Measurements from ENCODE around the gene SIGLEC7.

SIGLEC7 gene

DNA sequence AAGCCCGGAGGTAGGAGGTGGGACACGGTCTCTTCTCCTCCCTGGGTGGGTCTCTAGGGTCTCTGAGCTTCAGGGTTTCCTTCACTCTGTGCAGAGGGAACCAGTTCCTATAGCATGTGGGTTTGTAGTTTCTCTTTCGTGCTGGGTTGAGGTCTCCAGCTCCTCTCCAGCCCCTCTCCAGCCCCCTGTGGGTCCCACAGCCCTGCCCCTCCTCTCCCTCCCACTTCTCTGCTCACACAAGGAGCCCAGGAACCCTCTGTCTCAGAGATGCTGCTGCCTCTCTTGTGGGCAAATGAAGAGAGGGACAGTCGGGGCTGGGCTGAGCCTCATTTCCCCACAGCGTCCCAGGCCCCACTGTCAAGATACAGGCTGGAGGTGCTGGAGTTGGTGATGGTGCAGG is 1.4 kb downstream of the SIGLEC7 start:
- H3K4me3 ChIP-seq, result peak overlapping the region in 3 of 10 experiments; percentile 44 to 54 (median 47); a peak in 6 of 20 replicates
- no peaks in the 10 kb centered on the region for H3K27me3 ChIP-seq
- H3K27ac ChIP-seq, result peak overlapping the region in 4 of 11 experiments; percentile 27 to 56 (median 39); a peak in 6 of 22 replicates
- no peaks in the 10 kb centered on the region for H3K9me3 ChIP-seq (replicated peaks in 1 of 11)
- no peaks in the 10 kb centered on the region for H4K20me1 ChIP-seq
- H3K9ac ChIP-seq, result peak overlapping the region in 3 of 11 experiments; percentile 33 to 81 (median 71); a peak in 5 of 22 replicates
- peaks cover 55 to 100% (median 74%) of the 10 kb centered on the region in 10 experiments for H3K4me1 ChIP-seq
- H3K4me2 ChIP-seq, result peak overlapping the region in 7 of 11 experiments; percentile 7 to 99 (median 94); a peak in 12 of 22 replicates
- peaks cover 0 to 20% (median 0%) of the 10 kb centered on the region in 11 experiments; a peak in 4 of 22 replicates for H3K36me3 ChIP-seq
- TF ChIP-seq Cebpa-rat (IDR thresholded peaks at IDR 0.05), result no peak

DNA sequence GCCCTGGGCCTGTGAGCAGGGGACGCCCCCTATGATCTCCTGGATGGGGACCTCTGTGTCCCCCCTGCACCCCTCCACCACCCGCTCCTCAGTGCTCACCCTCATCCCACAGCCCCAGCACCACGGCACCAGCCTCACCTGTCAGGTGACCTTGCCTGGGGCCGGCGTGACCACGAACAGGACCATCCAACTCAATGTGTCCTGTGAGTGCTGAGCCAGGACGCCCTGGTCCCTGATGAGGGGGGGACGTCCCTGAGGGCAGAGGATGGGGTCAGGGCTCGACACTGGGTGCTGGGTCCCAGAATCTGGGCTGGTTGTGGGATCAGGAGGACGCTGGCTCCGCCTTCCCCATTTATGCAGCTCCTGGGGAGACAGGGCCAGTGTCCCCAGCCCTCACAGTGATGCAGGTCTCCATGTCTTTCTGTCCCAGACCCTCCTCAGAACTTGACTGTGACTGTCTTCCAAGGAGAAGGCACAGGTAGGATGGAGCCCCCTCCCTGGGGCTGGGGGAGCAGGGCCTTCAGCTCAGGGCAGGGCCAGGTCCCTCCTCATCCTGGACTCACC is 2.5 kb downstream of the SIGLEC7 start:
- H3K9ac ChIP-seq, result peak overlapping the region in 2 of 11 experiments; percentile 71 to 81; a peak in 4 of 22 replicates
- H3K27ac ChIP-seq, result peak overlapping the region in 1 of 11 experiments; percentile 27; a peak in 2 of 22 replicates
- peak overlapping the region in 2 of 10 experiments; percentile 47 to 54; a peak in 4 of 20 replicates for H3K4me3 ChIP-seq
- peak overlapping the region in 4 of 11 experiments; percentile 94 to 99 (median 96); a peak in 8 of 22 replicates for H3K4me2 ChIP-seq
- no peaks in the 10 kb centered on the region for H4K20me1 ChIP-seq
- H3K36me3 ChIP-seq, result peaks cover 0 to 20% (median 0%) of the 10 kb centered on the region in 11 experiments; a peak in 4 of 22 replicates
- peaks cover 50 to 100% (median 71%) of the 10 kb centered on the region in 10 experiments for H3K4me1 ChIP-seq
- no peaks in the 10 kb centered on the region for H3K27me3 ChIP-seq
- TF ChIP-seq Cebpa-rat (IDR thresholded peaks at IDR 0.05), result no peak
- H3K9me3 ChIP-seq (replicated peaks in 1 of 11), result peaks cover 0 to 5% (median 4%) of the 10 kb centered on the region in 11 experiments; a peak in 9 of 22 replicates

- H3K27ac ChIP-seq, result no peak overlapping the region
- no peak for TF ChIP-seq Cebpa-rat (IDR thresholded peaks at IDR 0.05)
These were observed 3.9 kb downstream of the SIGLEC7 start for GRCh38 chr19:51145916-51146493.

DNA sequence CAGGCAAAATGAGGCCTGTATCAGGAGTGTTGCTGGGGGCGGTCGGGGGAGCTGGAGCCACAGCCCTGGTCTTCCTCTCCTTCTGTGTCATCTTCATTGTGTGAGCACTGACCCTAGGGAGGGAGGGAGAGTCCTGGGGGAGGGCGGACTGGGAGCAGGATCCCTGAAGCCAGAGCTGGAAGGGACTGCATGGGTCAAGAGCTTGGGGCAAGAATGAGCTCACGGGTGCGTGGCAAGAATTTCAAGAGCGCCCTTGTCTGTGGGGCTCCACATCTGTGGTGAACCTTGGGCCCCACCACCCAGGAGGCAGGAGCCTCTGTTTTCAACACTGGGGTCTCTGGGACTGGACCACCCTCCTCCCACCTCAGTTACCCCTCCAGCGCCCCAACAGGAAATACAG is 4.7 kb downstream of the SIGLEC7 start:
- peaks cover 4 to 13% (median 6%) of the 10 kb centered on the region in 11 experiments; a peak in 11 of 22 replicates for H3K9me3 ChIP-seq (replicated peaks in 1 of 11)
- H3K27me3 ChIP-seq, result no peaks in the 10 kb centered on the region
- no peak overlapping the region for H3K4me3 ChIP-seq
- no peaks in the 10 kb centered on the region for H4K20me1 ChIP-seq
- TF ChIP-seq Cebpa-rat (IDR thresholded peaks at IDR 0.05), result no peak
- H3K4me1 ChIP-seq, result peaks cover 29 to 99% (median 52%) of the 10 kb centered on the region in 10 experiments
- peak overlapping the region in 10 of 11 experiments; percentile 41 to 99 (median 59); a peak in 14 of 22 replicates for H3K4me2 ChIP-seq
- H3K9ac ChIP-seq, result peak overlapping the region in 1 of 11 experiments; percentile 81; a peak in 1 of 22 replicates
- peaks cover 0 to 30% (median 0%) of the 10 kb centered on the region in 11 experiments; a peak in 4 of 22 replicates for H3K36me3 ChIP-seq
- no peak overlapping the region for H3K27ac ChIP-seq

More at GRCh38 chr19:51145916-51146493, 3.9 kb downstream of the SIGLEC7 start:
- Histone ChIP-seq H3K4me3 (no peak overlapping the region), H3K9me3 (replicated peaks in 1 of 11) (peaks cover 1 to 11% (median 5%) of the 10 kb centered on the region in 11 experiments; a peak in 9 of 22 replicates), H3K4me2 (peak overlapping the region in 3 of 11 experiments; percentile 60 to 99 (median 98); a peak in 5 of 22 replicates), H3K9ac (peak overlapping the region in 1 of 11 experiments; percentile 81; a peak in 3 of 22 replicates), H3K36me3 (peaks cover 0 to 22% (median 0%) of the 10 kb centered on the region in 11 experiments; a peak in 4 of 22 replicates), H3K4me1 (peaks cover 36 to 100% (median 59%) of the 10 kb centered on the region in 10 experiments), H4K20me1 (no peaks in the 10 kb centered on the region), H3K27me3 (no peaks in the 10 kb centered on the region)

DNA sequence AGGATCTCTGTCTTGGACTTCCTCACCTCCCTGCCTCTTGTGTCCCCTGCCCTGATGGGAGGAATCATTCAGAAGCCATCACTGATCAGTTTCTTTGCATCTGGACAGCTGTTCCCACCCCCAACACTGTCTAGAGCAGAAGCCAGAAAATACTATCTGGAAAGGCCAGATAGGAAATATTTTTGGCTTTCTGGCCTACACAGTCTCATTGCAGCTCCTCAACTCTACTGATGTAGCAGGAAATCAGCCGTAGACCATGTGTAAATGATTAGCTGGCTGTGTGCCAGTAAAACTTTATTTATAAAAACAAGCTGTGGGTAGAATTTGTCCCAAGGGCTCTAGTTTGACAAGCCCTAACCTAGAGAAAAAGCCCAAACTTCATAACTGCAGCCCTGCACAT is 5.6 kb downstream of the SIGLEC7 start:
- Histone ChIP-seq H3K4me3 (no peak overlapping the region), H3K9ac (peak overlapping the region in 1 of 11 experiments; percentile 34; a peak in 1 of 22 replicates), H4K20me1 (no peaks in the 10 kb centered on the region), H3K9me3 (replicated peaks in 1 of 11) (peaks cover 5 to 18% (median 10%) of the 10 kb centered on the region in 11 experiments; a peak in 11 of 22 replicates), H3K27ac (peak overlapping the region in 6 of 11 experiments; percentile 1 to 47 (median 14); a peak in 5 of 22 replicates), H3K4me2 (peak overlapping the region; percentile 41 to 99 (median 60)), H3K4me1 (peaks cover 23 to 91% (median 43%) of the 10 kb centered on the region in 10 experiments), H3K27me3 (no peaks in the 10 kb centered on the region), H3K36me3 (peaks cover 0 to 39% (median 0%) of the 10 kb centered on the region in 11 experiments; a peak in 5 of 22 replicates)
- TF ChIP-seq Cebpa-rat (IDR thresholded peaks at IDR 0.05), result no peak

- peaks cover 5 to 18% (median 10%) of the 10 kb centered on the region in 11 experiments; a peak in 11 of 22 replicates for H3K9me3 ChIP-seq (replicated peaks in 1 of 11)
- peak overlapping the region; percentile 18 to 99 (median 58); a peak in 19 of 22 replicates for H3K4me2 ChIP-seq
- 0 out of 22 replicates have a peak overlapping the region, but pooled peaks of 2 of the 11 experiments have one; percentile 19 to 20 for H3K9ac ChIP-seq
- peak overlapping the region in 2 of 11 experiments; percentile 24 to 35; a peak in 4 of 22 replicates for H3K27ac ChIP-seq
- peaks cover 23 to 81% (median 37%) of the 10 kb centered on the region in 10 experiments for H3K4me1 ChIP-seq
- no peaks in the 10 kb centered on the region for H3K27me3 ChIP-seq
- no peaks in the 10 kb centered on the region for H4K20me1 ChIP-seq
- H3K4me3 ChIP-seq, result peak overlapping the region in 2 of 10 experiments; percentile 3 to 31; a peak in 3 of 20 replicates
- H3K36me3 ChIP-seq, result peaks cover 0 to 48% (median 0%) of the 10 kb centered on the region in 11 experiments; a peak in 5 of 22 replicates
- TF ChIP-seq Cebpa-rat (IDR thresholded peaks at IDR 0.05), result no peak
These were observed 6.5 kb downstream of the SIGLEC7 start for GRCh38 chr19:51148580-51148979.

DNA sequence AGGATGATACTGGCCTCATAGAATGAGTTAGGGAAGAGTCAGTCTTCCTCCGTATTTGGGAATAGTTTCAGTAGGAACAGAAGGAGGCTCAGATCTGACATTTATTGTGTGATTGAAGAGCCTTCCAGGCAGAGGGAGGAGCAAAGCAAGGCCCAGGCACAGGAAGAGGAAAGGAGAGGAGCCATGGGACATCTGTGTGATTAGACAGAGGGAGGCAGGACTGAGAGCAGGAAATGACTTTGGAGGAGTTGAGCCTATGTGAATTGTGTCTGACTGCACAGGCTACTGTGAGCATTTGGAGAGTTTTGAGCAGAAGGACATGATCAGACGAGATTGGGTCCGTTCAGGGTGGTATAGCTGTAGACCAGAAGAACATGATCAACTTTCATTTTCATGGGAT is 8.5 kb downstream of the SIGLEC7 start:
- peaks cover 23 to 61% (median 31%) of the 10 kb centered on the region in 10 experiments for H3K4me1 ChIP-seq
- H3K9me3 ChIP-seq (replicated peaks in 1 of 11), result peaks cover 5 to 18% (median 10%) of the 10 kb centered on the region in 11 experiments; a peak in 11 of 22 replicates
- TF ChIP-seq Cebpa-rat (IDR thresholded peaks at IDR 0.05), result no peak
- no peak overlapping the region for H3K9ac ChIP-seq
- H3K27me3 ChIP-seq, result no peaks in the 10 kb centered on the region
- peaks cover 0 to 68% (median 0%) of the 10 kb centered on the region in 11 experiments; a peak in 6 of 22 replicates for H3K36me3 ChIP-seq
- H3K4me2 ChIP-seq, result peak overlapping the region in 7 of 11 experiments; percentile 15 to 80 (median 37); a peak in 13 of 22 replicates
- H4K20me1 ChIP-seq, result no peaks in the 10 kb centered on the region
- H3K27ac ChIP-seq, result no peak overlapping the region
- no peak overlapping the region for H3K4me3 ChIP-seq

- Histone ChIP-seq H3K27me3 (no peaks in the 10 kb centered on the region), H3K4me2 (no peak overlapping the region), H3K9me3 (replicated peaks in 1 of 11) (peaks cover 0 to 5% (median 0%) of the 10 kb centered on the region in 11 experiments; a peak in 3 of 22 replicates), H3K4me3 (no peak overlapping the region), H3K36me3 (peaks cover 0 to 41% (median 0%) of the 10 kb centered on the region in 11 experiments; a peak in 6 of 22 replicates), H3K27ac (no peak overlapping the region), H3K9ac (no peak overlapping the region; a peak in 1 of 22 replicates), H3K4me1 (peaks cover 0 to 22% (median 0%) of the 10 kb centered on the region in 10 experiments; a peak in 3 of 20 replicates), H4K20me1 (no peaks in the 10 kb centered on the region)
- no peak for TF ChIP-seq Cebpa-rat (IDR thresholded peaks at IDR 0.05)
These were observed 14.6 kb downstream of the SIGLEC7 start for GRCh38 chr19:51156710-51157109.
